GM12878 (cell line): ENCODE data around the gene TMC8. TPM values are rescaled to one million over a fixed set of nuclear protein-coding genes. Genes with fewer than 3 reads are reported as not detected.
A peak's percentile ranks its signal among the peaks of the same experiment; 100 is the strongest.

Source experiments
- ATAC-seq: fragments of 200-7000 bp; cut with Tn5 transposase; 3 replicates; pipeline ENCODE4 v1.9.1; 2020; ENCODE audit warnings: mild to moderate bottlenecking, moderate library complexity
- BruUV-seq: library from RNA; stranded (reverse); fragments of 400-500 nt; replicated peaks from 2 replicates; lab custom pipeline; 2021; lab: Mats Ljungman, UMichigan
- CTCF ChIA-PET: fragments of 300-600 bp; sonication (Branson Sonifier 250); formaldehyde crosslinking; extraction: SDS; loops from one replicate; lab custom pipeline; 2021; ENCODE audit warnings: inconsistent platforms; lab: Yijun Ruan, JAX
- POLR2A ChIA-PET: fragments of 350-600 bp; formaldehyde crosslinking; extraction: SDS; loops from one replicate; lab custom pipeline; 2021; ENCODE audit warnings: inconsistent platforms; lab: Charles Lee
- RAD21 ChIA-PET: fragments of 300-600 bp; sonication (Branson Sonifier 250); formaldehyde crosslinking; loops from one replicate; lab custom pipeline; 2023; ENCODE audit warnings: antibody characterized with exemption; ENCODE audit not compliant: unreplicated experiment; lab: Charles Lee
- SMC1A ChIA-PET: fragments of 300-600 bp; sonication (Branson Sonifier 250); formaldehyde crosslinking; loops from one replicate; lab custom pipeline; 2023; ENCODE audit not compliant: unreplicated experiment, uncharacterized antibody; lab: Charles Lee
- DNase-seq: peaks from one replicate; pipeline ENCODE4 v3.0.0-alpha.2; 2011; ENCODE audit warnings: low read depth, low spot score
- FAIRE-seq: peaks from 3 replicates; lab custom pipeline; 2011; peaks lifted over from hg19 to GRCh38; lab: Jason Lieb, UNC
- H2AFZ ChIP-seq: 2 replicates; pipeline ENCODE4 v1.6.0; 2011; ENCODE audit warnings: low read depth, low read length, control low read depth; ENCODE audit not compliant: control insufficient read depth
- H3K27ac ChIP-seq: 2 replicates; pipeline ENCODE4 v1.5.1; 2011; ENCODE audit warnings: control low read depth; ENCODE audit not compliant: control insufficient read depth, insufficient read depth
- H3K27me3 ChIP-seq, 2 experiments: replicated peaks in 1 of 2; 2 replicates each; pipeline versions ENCODE4 v1.6.0 to v1.6.1; 2011; ENCODE audit warnings: low read length in 1 of 2; ENCODE audit not compliant: control insufficient read depth in 2 of 2, insufficient read depth in 2 of 2
- H3K36me3 ChIP-seq, 2 experiments: 2 replicates each; pipeline ENCODE4 v1.5.1; 2011; ENCODE audit warnings: low read length in 1 of 2; ENCODE audit not compliant: control insufficient read depth in 2 of 2, insufficient read depth in 2 of 2
- H3K4me1 ChIP-seq: 2 replicates; pipeline ENCODE4 v1.6.1; 2011; ENCODE audit warnings: mild to moderate bottlenecking, low read length, moderate library complexity, mixed read lengths; ENCODE audit not compliant: control insufficient read depth, insufficient read depth
- H3K4me2 ChIP-seq: 2 replicates; pipeline ENCODE4 v1.6.0; 2011; ENCODE audit warnings: control low read depth; ENCODE audit not compliant: control insufficient read depth, insufficient read depth
- H3K4me3 ChIP-seq: fragments of 200-600 bp; sonication (generic); 2 replicates; pipeline ENCODE4 v1.5.1; 2016
- H3K79me2 ChIP-seq: 2 replicates; pipeline ENCODE4 v1.6.0; 2011; ENCODE audit warnings: low read length; ENCODE audit not compliant: control insufficient read depth, insufficient read depth
- H3K9ac ChIP-seq: 2 replicates; pipeline ENCODE4 v1.8.0; 2011; ENCODE audit warnings: low read length, control low read depth, mixed read lengths; ENCODE audit not compliant: control insufficient read depth, insufficient read depth
- H3K9me3 ChIP-seq: replicated peaks from 3 replicates; pipeline ENCODE4 v1.5.1; 2011; ENCODE audit warnings: mild to moderate bottlenecking, low read length; ENCODE audit not compliant: control insufficient read depth, insufficient read depth
- H4K20me1 ChIP-seq: 2 replicates; pipeline ENCODE4 v1.6.0; 2011; ENCODE audit not compliant: control insufficient read depth, insufficient read depth
- BHLHE40 ChIP-seq, 2 experiments: fragments of 450-650 bp in 1 of 2; IDR thresholded peaks; 2 replicates each; pipeline ENCODE4 v1.6.1; 2011 to 2017; ENCODE audit warnings: low read depth in 2 of 2, borderline replicate concordance in 1 of 2, improper control_type of control experiment in 1 of 2, low read length in 1 of 2, mild to moderate bottlenecking in 1 of 2
- DPF2 ChIP-seq: fragments of 450-650 bp; IDR thresholded peaks from 2 replicates; pipeline ENCODE4 v1.6.1; 2017; ENCODE audit warnings: mild to moderate bottlenecking
- EGR1 ChIP-seq, 2 experiments: IDR thresholded peaks; 1 replicate in 1 of 2; 2 replicates in 1 of 2; pipeline ENCODE4 v1.6.1; 2011 to 2012; ENCODE audit warnings: low read depth in 2 of 2, low read length in 2 of 2, borderline replicate concordance in 1 of 2, mild to moderate bottlenecking in 1 of 2, moderate library complexity in 1 of 2
- GATAD2B ChIP-seq: fragments of 450-650 bp; conservative IDR thresholded peaks from 2 replicates; pipeline ENCODE4 v1.6.1; 2017; ENCODE audit warnings: low read depth, mild to moderate bottlenecking, moderate library complexity
- IRF3 ChIP-seq: fragments of 450-650 bp; IDR thresholded peaks from 2 replicates; pipeline ENCODE4 v1.6.1; 2014; ENCODE audit warnings: mild to moderate bottlenecking
- LARP7 ChIP-seq: fragments of 450-650 bp; IDR thresholded peaks from 2 replicates; pipeline ENCODE4 v1.6.1; 2017; ENCODE audit warnings: mild to moderate bottlenecking
- MXI1 ChIP-seq: fragments of 150-350 bp; IDR thresholded peaks from 2 replicates; pipeline ENCODE4 v1.6.1; 2011; ENCODE audit warnings: low read depth, mild to moderate bottlenecking, inconsistent platforms, low read length, improper control_type of control experiment
- MYB ChIP-seq: fragments of 150-350 bp; IDR thresholded peaks from 2 replicates; pipeline ENCODE4 v1.6.1; 2014; ENCODE audit warnings: mild to moderate bottlenecking, low read depth, low read length, borderline replicate concordance
- NR2F1 ChIP-seq: fragments of 450-650 bp; conservative IDR thresholded peaks from 2 replicates; pipeline ENCODE4 v1.6.1; 2017; ENCODE audit warnings: mild to moderate bottlenecking
- POLR2A ChIP-seq: IDR thresholded peaks from 2 replicates; pipeline ENCODE4 v1.6.1; 2011; ENCODE audit warnings: low read depth, mild to moderate bottlenecking, low read length
- POLR2AphosphoS2 ChIP-seq: IDR thresholded peaks from 2 replicates; pipeline ENCODE4 v1.6.1; 2011; ENCODE audit warnings: low read depth, mild to moderate bottlenecking, low read length, improper control_type of control experiment, moderate library complexity
- SMARCA5 ChIP-seq: fragments of 450-650 bp; IDR thresholded peaks from 2 replicates; pipeline ENCODE4 v1.6.1; 2017; ENCODE audit warnings: mild to moderate bottlenecking
- ZNF24 ChIP-seq: fragments of 450-650 bp; IDR thresholded peaks from 2 replicates; pipeline ENCODE4 v1.6.1; 2017; ENCODE audit warnings: antibody characterized with exemption, mild to moderate bottlenecking
- ZNF274 ChIP-seq: IDR thresholded peaks from one replicate; pipeline ENCODE4 v1.8.0; 2011; ENCODE audit not compliant: insufficient read length, insufficient read depth
- ZNF622 ChIP-seq: fragments of 450-650 bp; IDR thresholded peaks from 2 replicates; pipeline ENCODE4 v1.6.1; 2017; ENCODE audit warnings: mild to moderate bottlenecking, inconsistent platforms
- ZNF687 ChIP-seq: fragments of 450-650 bp; IDR thresholded peaks from 2 replicates; pipeline ENCODE4 v1.6.1; 2017; ENCODE audit warnings: mild to moderate bottlenecking, moderate library complexity
- WGBS: methylation state at CpG from one replicate; pipeline ENCODE4 v1.1.6; 2016; ENCODE audit warnings: low lambda C conversion rate; ENCODE audit not compliant: insufficient replicate concordance, insufficient coverage; ENCODE audit errors: missing lambda C conversion rate; 5-methylcytosine and 5-hydroxymethylcytosine counted together
- in situ Hi-C: fragments of 300-500 bp; cut with MboI; formaldehyde crosslinking; loops from 9 replicates; pipeline ENCODE4 v1.14.3; 2018; ENCODE audit warnings: mixed read lengths
- intact Hi-C: fragments of 100-400 bp; cut with micrococcal nuclease; formaldehyde crosslinking; loops from one replicate; pipeline ENCODE4 v1.14.2; 2022; ENCODE audit not compliant: unreplicated experiment
- polyA plus RNA-seq, 11 experiments: library from polyadenylated mRNA; depleted of rRNA in 4 of 11; unstranded in 6 of 11; stranded (reverse) in 5 of 11; fragments of >200 nt; fragmentation: Nextera tagmentation in 4 of 11; fragmentation: Illumina TruSeq in 1 of 11; extraction: Ambion mirVana in 4 of 11; extraction: Trizol in 1 of 11; gene quantifications; 1 replicate in 1 of 11; 2 replicates in 10 of 11; pipeline versions ENCODE4 v1.2.1 to v1.2.3, GENCODE V29; 2011 to 2016; ENCODE audit warnings: inconsistent platforms in 2 of 11, missing spikeins in 2 of 11, low read depth in 1 of 11
- total RNA-seq, 4 experiments: library from RNA; depleted of rRNA in 3 of 4; stranded (reverse); fragments of >200 nt in 3 of 4; fragmentation: Illumina TruSeq in 1 of 4; extraction: Trizol in 1 of 4; gene quantifications; 2 replicates each; pipeline versions ENCODE4 v1.2.1 to v1.2.3, GENCODE V29; 2013 to 2021

TMC8 gene
- total and polyA plus RNA-seq, 10 of the 15 experiments (the other 5 are each of a cell fraction or from before 2014, with no cell fraction given), result 2.7 to 128 (median 40.0) TPM

GRCh38 chr17:78124081-78124835 lies 6.3 kb upstream of the TMC8 start (continued):
- TF ChIP-seq POLR2A (peak; percentile 75), ZNF687 (peak; percentile 96), POLR2AphosphoS2 (no peak), ZNF274 (no peak), ZNF622 (no peak), NR2F1 (peak; percentile 53; the same call in 1 of the 2 replicates), ZNF24 (no peak), MYB (no peak)

- FAIRE-seq, result no peak
- in situ Hi-C loops (no loop called here), intact Hi-C loops (no loop called here)
- H3K4me2 ChIP-seq, result peak overlapping the region; percentile 100
- peaks cover 69% of the 10 kb centered on the region for H3K4me1 ChIP-seq
- peak overlapping the region; percentile 94 for H3K4me3 ChIP-seq
- ChIA-PET POLR2A (interaction anchor here (0.6 to 8.0 kb wide), 12 partner anchors 9 to 131 kb away, joined by 3 to 85 read pairs (median 5); partner anchors contain the start of gene SYNGR2), CTCF (interaction anchor here (0.6 to 12.7 kb wide), 7 partner anchors 11 to 126 kb away, joined by 3 to 100 read pairs (median 5); no protein-coding TSS in a partner anchor), SMC1A (interaction anchor here (1.0 to 2.4 kb wide), 9 partner anchors 10 to 127 kb away, joined by 3 to 14 read pairs (median 5); no protein-coding TSS in a partner anchor), RAD21 (interaction anchor here (0.5 to 3.9 kb wide), 14 partner anchors 9 to 105 kb away, joined by 3 to 29 read pairs (median 5); no protein-coding TSS in a partner anchor)
- no peaks in the 10 kb centered on the region for H3K9me3 ChIP-seq
- H3K9ac ChIP-seq, result peak overlapping the region; percentile 93
- no TSS peak for BruUV-seq
- peak; percentile 1 for ATAC-seq
- no peaks in the 10 kb centered on the region for H4K20me1 ChIP-seq
- peaks cover 14 to 16% of the 10 kb centered on the region in 2 experiments for H3K36me3 ChIP-seq
- no peaks in the 10 kb centered on the region for H3K27me3 ChIP-seq
- peak overlapping the region; percentile 95 for H3K27ac ChIP-seq
- TF ChIP-seq LARP7 (no peak), MXI1 (peak; percentile 27; the same call in 1 of the 2 replicates), EGR1 (IDR thresholded peaks at IDR 0.05; ENCODE audit: borderline replicate concordance in 1 of 2, low read depth in 2 of 2, low read length in 2 of 2) (0 out of 3 replicates have a peak, but pooled peaks of 1 of the 2 experiments have one; percentile 10), DPF2 (peak; percentile 65; the same call in 1 of the 2 replicates), SMARCA5 (0 out of 2 replicates have a peak, but pooled peaks have one; percentile 37), IRF3 (no peak), GATAD2B (0 out of 2 replicates have a peak, but pooled peaks have one; percentile 19), BHLHE40 (IDR thresholded peaks at IDR 0.05; ENCODE audit: borderline replicate concordance in 1 of 2, low read depth in 2 of 2, low read length in 1 of 2) (peak in 1 of 2 experiments; percentile 2; a peak in 1 of 4 replicates)
- WGBS, result under 1% methylated on average over 12 of the region's 12 CpGs
- H2AFZ ChIP-seq, result no peak overlapping the region
- peaks cover 89% of the 10 kb centered on the region for H3K79me2 ChIP-seq
- no peak for DNase-seq
Observed at GRCh38 chr17:78124836-78125137, 5.8 kb upstream of the TMC8 start.
